HG02610 (cell line): ENCODE results near the gene ATP6V1G2.
"Not testable (repeated sequence)": the region's sequence is repeated elsewhere in the genome, so short reads cannot be mapped to it uniquely, and the experiment has no call there.

Experiments
- ATAC-seq: cut with Tn5 transposase; IDR thresholded peaks from one replicate; pipeline ENCODE4 v1.9.1; 2021; ENCODE audit warnings: mild to moderate bottlenecking, moderate library complexity; ENCODE audit not compliant: unreplicated experiment

The ATP6V1G2 gene

DNA sequence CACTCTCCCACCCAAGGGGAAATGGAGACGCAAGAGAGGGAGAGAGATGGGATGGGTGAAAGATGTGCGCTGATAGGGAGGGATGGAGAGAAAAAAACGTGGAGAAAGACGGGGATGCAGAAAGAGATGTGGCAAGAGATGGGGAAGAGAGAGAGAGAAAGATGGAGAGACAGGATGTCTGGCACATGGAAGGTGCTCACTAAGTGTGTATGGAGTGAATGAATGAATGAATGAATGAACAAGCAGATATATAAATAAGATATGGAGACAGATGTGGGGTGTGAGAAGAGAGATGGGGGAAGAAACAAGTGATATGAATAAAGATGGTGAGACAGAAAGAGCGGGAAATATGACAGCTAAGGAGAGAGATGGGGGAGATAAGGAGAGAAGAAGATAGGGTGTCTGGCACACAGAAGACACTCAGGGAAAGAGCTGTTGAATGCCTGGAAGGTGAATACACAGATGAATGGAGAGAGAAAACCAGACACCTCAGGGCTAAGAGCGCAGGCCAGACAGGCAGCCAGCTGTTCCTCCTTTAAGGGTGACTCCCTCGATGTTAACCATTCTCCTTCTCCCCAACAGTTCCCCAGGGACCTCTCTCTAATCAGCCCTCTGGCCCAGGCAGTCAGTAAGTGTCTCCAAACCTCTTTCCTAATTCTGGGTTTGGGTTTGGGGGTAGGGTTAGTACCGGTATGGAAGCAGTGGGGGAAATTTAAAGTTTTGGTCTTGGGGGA lies 29.7 kb upstream of the ATP6V1G2 start:
- ATAC-seq, result no peak

DNA sequence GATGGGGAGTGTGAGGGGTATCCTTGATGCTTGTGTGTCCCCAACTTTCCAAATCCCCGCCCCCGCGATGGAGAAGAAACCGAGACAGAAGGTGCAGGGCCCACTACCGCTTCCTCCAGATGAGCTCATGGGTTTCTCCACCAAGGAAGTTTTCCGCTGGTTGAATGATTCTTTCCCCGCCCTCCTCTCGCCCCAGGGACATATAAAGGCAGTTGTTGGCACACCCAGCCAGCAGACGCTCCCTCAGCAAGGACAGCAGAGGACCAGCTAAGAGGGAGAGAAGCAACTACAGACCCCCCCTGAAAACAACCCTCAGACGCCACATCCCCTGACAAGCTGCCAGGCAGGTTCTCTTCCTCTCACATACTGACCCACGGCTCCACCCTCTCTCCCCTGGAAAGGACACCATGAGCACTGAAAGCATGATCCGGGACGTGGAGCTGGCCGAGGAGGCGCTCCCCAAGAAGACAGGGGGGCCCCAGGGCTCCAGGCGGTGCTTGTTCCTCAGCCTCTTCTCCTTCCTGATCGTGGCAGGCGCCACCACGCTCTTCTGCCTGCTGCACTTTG lies 29.0 kb upstream of the ATP6V1G2 start, which contains the start of gene TNF:
Gene TNF (plus strand): TSS at position 231 of the 567 bp plus-strand sequence. CDS start 177 bp downstream, at position 408.
- no peak for ATAC-seq

DNA sequence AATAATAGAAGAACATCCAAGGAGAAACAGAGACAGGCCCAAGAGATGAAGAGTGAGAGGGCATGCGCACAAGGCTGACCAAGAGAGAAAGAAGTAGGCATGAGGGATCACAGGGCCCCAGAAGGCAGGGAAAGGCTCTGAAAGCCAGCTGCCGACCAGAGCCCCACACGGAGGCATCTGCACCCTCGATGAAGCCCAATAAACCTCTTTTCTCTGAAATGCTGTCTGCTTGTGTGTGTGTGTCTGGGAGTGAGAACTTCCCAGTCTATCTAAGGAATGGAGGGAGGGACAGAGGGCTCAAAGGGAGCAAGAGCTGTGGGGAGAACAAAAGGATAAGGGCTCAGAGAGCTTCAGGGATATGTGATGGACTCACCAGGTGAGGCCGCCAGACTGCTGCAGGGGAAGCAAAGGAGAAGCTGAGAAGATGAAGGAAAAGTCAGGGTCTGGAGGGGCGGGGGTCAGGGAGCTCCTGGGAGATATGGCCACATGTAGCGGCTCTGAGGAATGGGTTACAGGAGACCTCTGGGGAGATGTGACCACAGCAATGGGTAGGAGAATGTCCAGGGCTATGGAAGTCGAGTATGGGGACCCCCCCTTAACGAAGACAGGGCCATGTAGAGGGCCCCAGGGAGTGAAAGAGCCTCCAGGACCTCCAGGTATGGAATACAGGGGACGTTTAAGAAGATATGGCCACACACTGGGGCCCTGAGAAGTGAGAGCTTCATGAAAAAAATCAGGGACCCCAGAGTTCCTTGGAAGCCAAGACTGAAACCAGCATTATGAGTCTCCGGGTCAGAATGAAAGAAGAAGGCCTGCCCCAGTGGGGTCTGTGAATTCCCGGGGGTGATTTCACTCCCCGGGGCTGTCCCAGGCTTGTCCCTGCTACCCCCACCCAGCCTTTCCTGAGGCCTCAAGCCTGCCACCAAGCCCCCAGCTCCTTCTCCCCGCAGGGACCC lies 28.0 kb upstream of the ATP6V1G2 start:
- no peak for ATAC-seq

DNA sequence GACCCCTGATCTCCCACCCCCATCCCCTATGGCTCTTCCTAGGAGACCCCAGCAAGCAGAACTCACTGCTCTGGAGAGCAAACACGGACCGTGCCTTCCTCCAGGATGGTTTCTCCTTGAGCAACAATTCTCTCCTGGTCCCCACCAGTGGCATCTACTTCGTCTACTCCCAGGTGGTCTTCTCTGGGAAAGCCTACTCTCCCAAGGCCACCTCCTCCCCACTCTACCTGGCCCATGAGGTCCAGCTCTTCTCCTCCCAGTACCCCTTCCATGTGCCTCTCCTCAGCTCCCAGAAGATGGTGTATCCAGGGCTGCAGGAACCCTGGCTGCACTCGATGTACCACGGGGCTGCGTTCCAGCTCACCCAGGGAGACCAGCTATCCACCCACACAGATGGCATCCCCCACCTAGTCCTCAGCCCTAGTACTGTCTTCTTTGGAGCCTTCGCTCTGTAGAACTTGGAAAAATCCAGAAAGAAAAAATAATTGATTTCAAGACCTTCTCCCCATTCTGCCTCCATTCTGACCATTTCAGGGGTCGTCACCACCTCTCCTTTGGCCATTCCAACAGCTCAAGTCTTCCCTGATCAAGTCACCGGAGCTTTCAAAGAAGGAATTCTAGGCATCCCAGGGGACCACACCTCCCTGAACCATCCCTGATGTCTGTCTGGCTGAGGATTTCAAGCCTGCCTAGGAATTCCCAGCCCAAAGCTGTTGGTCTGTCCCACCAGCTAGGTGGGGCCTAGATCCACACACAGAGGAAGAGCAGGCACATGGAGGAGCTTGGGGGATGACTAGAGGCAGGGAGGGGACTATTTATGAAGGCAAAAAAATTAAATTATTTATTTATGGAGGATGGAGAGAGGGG lies 27.1 kb upstream of the ATP6V1G2 start:
- ATAC-seq, result no peak

DNA sequence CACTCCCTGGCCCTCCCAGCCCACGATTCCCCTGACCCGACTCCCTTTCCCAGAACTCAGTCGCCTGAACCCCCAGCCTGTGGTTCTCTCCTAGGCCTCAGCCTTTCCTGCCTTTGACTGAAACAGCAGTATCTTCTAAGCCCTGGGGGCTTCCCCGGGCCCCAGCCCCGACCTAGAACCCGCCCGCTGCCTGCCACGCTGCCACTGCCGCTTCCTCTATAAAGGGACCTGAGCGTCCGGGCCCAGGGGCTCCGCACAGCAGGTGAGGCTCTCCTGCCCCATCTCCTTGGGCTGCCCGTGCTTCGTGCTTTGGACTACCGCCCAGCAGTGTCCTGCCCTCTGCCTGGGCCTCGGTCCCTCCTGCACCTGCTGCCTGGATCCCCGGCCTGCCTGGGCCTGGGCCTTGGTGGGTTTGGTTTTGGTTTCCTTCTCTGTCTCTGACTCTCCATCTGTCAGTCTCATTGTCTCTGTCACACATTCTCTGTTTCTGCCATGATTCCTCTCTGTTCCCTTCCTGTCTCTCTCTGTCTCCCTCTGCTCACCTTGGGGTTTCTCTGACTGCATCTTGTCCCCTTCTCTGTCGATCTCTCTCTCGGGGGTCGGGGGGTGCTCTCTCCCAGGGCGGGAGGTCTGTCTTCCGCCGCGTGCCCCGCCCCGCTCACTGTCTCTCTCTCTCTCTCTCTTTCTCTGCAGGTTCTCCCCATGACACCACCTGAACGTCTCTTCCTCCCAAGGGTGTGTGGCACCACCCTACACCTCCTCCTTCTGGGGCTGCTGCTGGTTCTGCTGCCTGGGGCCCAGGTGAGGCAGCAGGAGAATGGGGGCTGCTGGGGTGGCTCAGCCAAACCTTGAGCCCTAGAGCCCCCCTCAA lies 25.9 kb upstream of the ATP6V1G2 start, which contains the start of gene LTA:
Gene LTA (plus strand): TSS at position 249 of the 871 bp plus-strand sequence. CDS start 454 bp downstream, at position 703.
- no peak for ATAC-seq

DNA sequence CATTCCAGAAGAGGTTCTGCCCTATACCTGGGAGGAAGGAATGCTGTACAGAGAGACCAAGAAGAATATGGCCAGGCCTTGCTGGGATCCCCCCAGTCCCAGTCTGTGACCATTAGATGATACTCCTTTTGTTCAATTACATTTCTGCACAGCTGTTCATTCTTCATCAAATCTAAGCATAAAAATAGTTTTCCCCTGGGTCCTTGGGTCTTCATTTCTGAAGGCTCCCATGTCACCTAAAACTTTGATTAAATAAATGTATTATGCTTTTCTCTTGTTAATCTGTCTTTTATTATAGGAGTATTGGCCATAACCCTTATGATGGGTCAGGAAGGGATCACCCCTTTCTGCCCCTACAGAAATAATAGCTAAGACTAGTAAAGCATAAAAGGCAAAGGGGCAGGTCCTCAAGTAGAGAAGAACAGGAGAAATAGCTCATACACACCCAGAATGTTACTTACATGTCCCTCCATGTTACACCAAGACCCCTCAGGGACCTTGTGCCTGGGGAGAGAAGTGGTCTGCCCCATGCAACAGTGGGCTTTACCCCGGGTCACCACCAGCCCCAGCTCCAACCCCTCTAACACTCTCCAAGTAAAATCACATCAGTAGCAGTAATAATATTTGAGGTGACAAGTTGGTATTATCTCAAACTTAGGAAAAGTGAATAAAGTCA lies 23.6 kb upstream of the ATP6V1G2 start:
- ATAC-seq, result no peak

DNA sequence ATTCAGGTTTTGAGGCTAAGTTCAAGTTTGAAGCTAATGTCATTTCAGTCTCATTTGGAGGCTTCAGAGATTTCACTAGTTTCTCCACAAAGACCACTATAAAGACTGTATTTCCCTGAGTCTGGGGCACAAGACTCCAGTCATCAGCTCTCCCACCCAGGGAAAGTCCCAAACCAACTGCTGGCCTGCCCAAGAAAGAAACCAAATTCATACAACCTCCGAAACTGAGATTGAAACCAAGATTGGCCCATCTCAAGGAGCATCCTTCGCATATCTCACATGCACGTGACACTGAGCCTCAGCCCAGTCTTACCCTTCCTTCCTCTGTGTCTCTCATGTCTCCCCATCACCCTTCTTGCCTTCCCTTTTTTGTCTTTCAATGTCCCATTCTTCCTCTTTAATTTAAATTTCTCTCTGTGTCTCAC lies 22.1 kb upstream of the ATP6V1G2 start:
- ATAC-seq, result peak; percentile 69

DNA sequence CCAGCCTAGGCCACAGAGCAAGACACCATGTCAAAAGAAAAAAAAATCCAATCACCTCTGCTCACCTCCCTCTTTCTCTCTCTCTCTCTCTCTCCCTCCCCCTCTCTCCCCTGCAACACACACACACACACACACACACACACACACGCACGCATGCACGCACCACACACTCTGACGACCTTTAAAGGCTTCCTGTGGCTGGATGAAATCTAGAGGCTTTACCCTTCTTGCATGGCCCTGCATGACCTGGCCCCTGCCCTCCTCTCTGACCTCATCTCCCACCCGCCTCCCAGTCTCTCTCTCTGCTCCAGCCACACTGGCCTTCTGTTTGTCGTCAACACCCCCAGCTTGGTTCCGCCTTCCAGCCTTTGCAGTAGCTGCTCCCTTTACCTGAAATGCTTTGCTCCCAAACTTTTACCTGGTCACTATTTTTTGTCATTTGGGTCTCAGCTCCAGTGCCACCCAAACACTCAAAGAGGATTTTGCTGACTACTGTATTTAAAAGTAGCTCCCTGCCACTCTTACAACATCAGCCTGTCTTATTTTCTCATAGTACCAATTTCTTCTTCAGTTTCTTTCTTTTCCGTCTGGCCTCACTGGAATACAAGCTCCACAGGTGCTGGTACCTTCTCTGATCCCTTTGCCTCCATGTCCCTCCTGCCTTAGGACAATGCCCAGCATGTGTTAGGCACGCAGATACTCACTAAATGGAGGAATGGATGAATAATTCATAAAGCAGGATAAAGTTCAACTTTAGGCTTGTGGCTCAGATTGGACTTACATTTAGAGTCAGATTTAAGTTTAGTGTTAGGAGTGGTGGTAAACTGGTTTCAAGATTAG lies 21.3 kb upstream of the ATP6V1G2 start:
- ATAC-seq, result no peak

DNA sequence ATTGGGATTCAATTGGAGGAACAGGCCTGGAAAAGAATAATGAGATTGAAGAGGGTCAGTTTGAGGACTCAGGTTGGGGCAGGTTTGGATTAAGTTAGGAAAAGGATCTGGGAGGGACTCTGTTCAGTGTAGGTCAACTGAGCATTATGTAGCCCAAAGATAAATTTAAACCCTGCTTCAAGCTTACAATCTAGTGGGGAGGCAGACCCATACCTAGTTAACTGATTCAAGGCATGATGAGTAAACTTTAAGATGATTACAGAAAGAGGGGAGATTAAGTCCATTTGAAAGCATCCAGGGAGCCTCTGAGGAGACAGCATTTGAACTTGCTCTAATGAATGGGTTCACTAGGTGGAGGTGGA lies 14.3 kb upstream of the ATP6V1G2 start:
- no peak for ATAC-seq

DNA sequence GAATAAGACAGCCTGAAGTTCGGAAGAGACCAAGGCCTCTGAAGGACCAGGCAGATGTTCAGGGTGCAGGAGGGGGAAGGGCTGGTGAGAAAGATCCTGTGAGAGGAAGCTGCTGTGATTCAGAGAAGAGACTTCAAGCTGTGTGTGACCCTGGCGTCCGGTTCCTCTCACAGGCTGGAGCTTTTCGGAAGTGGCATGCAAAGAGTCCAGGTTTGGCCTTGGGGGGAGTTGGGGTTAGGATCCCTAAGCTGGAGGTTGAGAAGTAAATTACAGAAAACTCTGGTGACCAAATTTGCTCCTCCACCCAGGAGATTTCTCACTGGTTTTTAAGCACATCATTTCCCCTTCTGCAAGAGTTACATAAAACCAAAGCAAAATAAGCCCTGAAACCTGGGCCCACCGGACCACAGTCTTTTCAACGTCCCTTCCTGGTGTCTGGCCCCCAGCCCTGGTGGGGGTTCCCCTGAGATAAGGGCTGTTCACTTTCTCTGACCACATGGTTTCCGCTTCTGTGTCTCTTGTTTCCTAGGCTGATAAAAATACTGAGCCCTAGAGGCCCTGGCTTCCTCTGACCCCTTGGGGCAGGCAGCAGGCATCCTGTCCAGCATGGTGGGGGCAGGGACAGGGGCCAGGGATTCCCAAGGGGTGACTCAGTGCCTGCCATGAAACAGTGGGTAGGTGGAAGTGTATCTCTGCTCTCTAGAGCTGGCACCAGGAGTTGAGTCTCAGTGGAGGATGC lies 13.7 kb upstream of the ATP6V1G2 start:
- peak; percentile 52 for ATAC-seq

DNA sequence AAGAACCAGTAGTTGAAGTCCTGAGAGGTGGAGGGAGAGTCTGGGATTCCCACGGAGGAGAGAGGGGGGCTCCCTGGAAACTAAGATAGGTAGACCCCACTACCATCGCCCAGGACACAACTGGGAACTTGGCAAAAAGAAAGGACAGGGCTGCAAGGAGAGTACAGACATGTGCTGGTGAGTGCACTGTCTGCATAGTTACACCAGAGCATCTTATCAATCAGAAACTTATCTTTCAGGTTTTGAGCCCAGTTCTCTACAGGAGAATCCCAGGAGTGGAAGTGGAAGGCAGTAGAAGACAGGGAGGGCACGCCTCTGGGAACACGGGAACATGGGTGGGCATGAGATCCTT lies 13.2 kb upstream of the ATP6V1G2 start:
- no peak for ATAC-seq

DNA sequence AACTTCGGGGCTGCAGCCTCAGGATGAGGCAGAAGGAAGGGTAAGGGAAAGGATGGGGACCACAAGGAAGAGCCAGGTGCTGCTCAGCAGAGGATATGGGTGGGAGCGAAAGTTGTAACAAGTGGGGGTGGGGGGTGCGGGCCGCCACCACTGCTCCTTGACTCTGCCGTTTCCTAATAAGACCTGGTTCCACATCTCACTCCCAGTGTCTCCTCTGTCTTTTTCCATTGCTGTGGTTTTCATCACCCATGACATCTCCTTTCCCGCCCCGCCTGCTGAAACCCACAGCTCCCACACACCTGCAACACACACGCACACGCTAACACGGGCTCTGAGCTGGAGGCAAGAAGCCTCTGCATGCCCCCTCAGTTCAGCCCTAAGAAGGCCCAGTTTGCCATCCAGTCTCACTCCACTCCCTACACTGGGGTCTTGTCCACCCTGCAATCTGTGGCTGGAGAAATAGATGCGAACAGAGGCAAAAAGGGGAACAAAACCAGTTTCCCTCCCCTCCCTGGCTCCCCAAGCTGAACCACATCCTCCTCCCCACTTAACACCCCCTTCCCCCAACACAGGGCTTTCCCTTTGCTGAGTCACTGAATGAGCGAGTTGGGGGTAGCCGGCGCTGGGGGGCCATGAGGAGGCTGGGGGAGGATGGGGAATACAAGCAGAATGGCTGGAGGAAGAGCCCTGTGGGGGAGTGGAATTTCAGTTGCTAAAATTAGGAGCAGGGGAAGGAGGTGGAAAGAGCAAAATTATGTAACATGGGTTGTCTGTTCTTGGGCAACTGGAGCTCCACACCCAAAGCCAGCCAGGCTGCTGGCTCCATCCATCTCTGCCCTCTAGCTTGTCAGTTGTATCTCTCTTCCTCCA lies 12.5 kb upstream of the ATP6V1G2 start:
- ATAC-seq, result peak; percentile 35

DNA sequence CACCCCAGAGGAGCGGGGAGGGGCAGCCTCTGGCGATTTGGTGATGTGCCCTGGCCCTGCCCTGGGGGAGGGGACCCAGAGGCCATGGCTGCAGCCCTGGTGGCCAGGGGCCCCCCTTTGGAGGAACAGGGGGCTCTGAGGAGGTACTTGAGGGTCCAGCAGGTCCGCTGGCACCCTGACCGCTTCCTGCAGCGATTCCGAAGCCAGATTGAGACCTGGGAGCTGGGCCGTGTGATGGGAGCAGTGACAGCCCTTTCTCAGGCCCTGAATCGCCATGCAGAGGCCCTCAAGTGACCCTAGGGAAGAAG lies 11.9 kb upstream of the ATP6V1G2 start:
- no peak for ATAC-seq

DNA sequence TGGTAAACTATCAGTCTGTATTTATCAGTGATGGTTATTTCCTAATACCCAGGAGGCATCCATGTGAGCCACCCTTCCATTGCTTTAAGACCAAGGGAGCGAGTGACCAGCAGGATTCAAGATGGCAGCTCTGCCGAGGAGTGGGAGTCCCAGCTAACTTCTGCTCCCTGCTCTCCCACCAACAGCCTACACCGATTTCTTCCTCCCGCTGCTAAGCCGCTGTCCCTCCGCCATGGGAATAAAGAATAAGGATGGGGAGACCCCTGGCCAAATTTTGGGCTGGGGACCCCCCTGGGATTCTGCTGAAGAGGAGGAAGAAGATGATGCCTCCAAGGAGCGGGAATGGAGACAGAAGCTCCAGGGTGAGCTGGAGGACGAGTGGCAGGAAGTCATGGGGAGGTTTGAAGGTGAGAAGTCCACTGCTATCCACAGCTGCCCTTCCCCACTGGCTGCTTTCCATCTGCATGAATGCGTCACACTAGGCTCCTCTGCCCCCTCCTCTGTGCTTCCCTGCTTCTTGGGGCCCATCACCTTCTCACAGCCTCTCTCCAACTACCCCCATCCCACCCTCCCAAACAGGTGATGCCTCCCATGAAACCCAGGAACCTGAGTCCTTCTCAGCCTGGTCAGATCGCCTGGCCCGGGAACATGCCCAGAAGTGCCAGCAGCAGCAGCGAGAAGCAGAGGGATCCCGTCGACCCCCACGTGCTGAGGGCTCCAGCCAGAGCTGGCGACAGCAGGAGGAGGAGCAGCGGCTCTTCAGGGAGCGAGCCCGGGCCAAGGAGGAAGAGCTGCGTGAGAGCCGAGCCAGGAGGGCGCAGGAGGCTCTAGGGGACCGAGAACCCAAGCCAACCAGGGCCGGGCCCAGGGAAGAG lies 11.3 kb upstream of the ATP6V1G2 start:
- ATAC-seq, result no peak

DNA sequence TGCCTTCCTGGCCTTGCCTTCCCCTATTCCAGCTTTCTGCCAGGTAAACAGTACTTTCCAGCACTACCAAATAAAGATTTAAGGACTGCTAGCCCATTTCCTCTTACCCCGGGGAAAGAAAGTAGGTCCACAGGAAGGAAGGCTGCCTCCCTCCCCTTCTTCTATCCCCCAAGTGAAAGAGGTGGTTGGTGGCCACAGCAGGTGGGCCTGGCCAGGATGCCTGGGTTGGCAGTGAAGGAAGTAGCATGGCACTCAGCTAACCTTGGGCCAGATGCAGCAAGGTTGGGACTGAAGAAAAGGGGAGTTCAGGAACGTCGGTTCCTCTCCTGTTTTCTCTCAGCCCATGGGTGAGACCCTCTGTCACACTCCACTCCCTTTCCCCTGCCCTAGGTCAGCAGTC lies 9.9 kb upstream of the ATP6V1G2 start:
- no peak for ATAC-seq

DNA sequence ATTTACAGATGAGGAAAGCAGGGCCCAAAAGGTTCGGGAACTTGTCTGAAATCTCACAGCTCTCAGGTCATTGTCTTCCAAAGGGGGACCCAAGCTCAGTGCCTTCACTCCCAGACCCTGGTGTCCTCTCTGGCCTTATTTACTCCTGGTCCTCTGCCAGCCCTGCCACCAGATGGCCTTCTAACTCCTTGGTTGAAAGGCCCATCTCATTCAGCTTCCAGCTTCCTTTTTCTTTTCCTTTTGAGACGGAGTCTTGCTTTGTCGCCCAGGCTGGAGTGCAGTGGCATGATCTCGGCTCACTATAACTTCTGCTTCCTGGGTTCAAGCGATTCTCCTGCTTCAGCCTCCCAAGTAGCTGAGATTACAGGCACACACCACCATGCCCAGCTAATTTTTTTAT lies 5.0 kb upstream of the ATP6V1G2 start:
- not testable (repeated sequence) for ATAC-seq
